GM19468 (cell line): ENCODE data around the gene ASB16.

Source experiments
- ATAC-seq: cut with Tn5 transposase; IDR thresholded peaks from one replicate; pipeline ENCODE4 v1.9.1; 2021; ENCODE audit warnings: mild to moderate bottlenecking, moderate library complexity, moderate number of reproducible peaks; ENCODE audit not compliant: unreplicated experiment; ENCODE audit errors: extremely low read depth

The ASB16 gene

DNA sequence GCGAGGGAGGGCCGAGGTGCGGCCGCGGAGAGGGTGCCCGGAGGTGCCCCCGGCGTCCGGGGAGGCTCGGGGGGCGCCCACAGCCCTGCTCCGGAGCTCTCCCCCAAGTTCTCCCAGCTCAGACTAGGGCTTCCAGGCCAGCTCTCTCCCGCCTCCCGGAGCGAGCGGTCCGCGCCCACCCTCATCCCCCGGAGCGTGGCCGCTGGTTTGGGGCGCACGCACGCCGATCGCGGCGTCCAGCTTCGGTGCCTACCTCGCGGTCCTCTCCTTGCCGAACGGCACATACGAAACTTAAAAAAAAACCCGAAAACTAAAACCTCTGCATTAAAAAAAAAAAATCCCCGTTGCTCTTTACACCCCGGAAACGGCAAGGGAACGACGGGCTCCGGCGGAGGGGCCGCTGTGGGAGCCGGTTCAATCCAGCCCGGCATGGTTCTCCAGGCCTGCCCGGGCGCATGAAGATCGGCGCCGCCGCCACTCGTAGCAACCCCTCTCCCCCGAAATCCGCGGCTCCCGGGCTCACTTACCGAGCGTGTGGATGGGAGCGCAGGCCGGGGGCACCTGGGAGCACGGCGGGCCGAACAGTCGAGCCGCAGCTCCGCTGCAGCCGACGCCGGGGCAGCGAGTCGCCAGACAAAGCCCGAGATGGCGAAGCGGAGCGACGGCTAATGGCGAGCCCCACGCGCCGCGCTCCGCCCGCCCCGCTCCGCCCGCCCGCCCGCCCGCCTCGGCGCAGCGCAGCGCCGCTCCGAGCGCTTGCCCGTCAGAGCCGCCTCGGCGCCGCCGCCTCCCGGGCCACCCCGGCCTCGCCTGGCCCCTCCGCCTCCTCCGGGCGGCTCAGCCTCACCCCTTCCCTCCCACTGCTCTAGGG, 49.9 kb downstream of the ASB16 start:
- ATAC-seq: no peak

DNA sequence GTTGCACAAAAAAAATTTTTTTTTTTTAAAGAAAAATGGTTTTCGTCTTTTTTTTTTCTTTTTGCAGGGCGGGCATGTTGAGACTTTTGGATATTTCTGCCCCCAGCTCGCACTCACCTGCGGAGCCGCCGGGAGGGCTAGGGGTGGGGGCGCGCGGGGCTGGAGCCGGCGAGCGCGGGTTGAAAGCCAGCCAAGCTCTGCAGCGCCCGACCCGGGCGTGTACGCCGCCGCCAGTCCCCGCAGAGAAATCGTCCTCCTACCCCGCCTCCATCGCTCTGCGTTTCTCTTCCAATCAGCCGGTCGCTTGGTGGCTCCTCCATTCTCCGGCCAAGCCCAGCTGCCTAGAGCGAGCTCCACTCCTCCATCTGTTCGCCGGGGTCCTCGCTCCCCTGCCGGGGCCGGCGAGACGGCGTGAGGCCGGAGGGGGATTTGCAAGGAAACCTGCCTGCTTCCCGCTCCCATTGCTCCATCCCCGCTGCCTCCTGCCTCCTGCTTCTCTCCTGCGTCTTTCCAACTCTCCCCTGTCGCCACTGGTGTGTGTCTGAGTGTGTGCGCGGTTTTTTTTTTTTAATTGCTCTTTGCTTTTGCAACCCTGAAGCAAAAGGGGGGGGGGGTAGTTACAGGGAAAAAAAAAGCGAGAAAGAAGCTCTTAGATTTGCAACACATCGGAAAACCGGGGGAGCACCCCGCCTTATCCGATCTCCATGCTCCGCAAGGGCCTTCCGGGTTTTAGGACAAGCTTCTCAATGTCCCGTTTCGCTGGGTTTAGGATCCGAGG, 50.8 kb downstream of the ASB16 start:
- ATAC-seq: no peak

DNA sequence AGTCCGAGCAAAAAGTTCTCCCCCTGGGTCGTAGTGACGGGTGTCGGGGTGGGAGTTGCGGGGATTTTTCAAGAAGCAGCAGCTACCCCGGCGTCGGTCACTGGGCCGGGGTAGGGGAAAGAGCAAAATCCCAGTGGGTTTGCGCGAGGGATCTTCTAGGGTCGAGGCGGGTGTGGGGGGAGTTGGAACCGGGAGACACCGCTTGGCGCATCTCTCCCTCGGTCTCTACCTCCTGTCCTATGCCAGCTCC, 51.3 kb downstream of the ASB16 start:
- no peak for ATAC-seq

DNA sequence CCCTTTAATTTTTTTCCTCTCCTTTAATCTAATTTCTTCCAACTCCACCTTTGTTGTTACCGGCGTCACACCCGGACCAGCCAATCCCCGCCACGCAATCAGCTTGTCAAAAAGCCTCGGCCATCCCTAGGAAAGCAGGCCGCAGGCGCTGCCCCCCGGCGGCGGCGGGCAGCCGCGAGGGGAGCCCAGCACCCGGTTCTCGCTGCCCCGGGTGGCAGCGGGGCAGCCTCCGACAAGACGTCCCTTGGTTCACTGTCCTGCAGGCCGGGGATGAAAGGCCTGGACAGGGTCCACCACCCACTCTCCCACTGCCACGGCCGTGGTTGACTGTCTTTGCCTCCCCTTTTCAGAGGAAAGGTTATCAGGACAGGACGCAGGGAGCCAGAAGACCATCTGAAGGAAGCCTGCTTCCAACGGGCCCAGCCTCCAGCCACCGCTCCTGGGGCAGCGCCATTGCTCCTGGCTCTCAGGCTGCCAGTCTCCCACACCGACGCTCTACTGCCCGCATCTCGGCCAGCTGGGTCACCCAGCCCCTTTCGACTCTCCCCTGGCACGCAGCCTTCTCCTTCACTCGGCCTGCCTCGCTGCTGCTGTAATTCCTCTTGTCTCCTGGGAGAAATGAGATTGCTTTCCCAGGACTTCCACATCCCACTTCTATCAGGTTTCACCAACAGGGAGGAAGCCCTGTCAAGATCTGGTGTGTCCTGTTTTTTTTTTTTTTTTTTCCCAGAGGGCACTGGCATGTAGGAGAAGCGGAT, 51.8 kb downstream of the ASB16 start:
- no peak for ATAC-seq

DNA sequence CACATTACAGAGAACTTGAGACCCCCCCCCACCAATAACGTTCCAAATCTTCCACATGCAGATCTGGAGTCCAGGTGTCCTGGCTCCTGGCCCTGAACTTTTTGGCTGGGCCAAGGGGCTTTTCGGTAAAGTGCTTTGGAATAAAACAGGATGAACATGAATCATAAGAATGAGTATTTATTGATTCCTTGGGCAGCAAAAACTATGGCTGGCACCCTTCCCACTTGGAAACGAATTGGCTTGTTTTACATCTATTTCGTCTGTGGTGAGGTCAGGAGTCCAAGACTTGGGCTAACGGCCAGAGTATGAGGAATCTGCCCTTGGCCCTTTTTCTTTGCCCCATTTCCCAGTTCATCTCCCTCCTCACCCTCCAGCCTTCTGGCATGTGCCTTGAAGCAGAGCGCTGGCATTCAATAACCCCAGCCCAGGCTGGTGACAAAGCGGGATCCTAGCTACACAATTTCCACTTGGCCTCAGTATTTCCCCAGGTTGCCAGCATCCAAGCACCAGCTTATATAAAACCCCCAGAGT, 53.1 kb downstream of the ASB16 start:
- no peak for ATAC-seq
